ENCODE results near the gene ADAMTS9.
"Not testable (repeated sequence)": the region's sequence is repeated elsewhere in the genome, so short reads cannot be mapped to it uniquely, and the experiment has no call there.

ADAMTS9 gene

GRCh38 chr3:64574194-64574593 is 113.6 kb downstream of the ADAMTS9 start:
- no peak for DNase-seq (ENCODE audit: low read depth)

- no peak for DNase-seq (ENCODE audit: low read depth)
These were observed 115.8 kb downstream of the ADAMTS9 start for GRCh38 chr3:64571982-64572381.

DNA sequence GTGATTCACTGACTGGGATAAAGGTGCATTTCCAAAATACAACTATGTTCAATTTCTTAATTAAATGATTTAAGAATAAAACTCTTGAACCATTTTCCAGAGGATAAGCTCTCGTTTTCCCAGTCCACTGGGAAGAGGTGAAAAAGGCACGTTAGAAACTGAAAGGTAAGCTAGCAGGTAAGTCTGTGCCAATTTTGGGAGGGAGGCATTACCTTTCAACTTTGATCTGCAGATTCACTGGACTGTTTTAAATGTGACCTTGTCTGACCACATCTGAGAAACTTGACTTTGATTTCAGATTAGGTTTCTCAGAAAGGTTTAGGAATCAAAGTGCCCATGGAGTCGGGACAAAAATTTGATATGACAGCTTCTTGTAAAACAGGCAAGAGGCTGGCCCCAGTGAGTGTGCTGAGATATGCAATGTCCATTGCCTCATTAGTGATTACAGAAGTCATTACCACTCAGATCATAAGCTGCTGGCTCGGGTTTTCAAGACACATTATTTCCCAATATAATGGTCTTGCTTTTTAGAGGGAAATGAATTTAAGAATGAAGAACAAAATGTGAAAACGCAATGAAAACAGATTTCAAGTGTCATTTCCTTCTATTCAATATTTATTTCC is 118.8 kb downstream of the ADAMTS9 start:
- no peak for DNase-seq (ENCODE audit: low read depth)

GRCh38 chr3:64566859-64567258 is 120.9 kb downstream of the ADAMTS9 start:
- no peak for DNase-seq (ENCODE audit: low read depth)

DNA sequence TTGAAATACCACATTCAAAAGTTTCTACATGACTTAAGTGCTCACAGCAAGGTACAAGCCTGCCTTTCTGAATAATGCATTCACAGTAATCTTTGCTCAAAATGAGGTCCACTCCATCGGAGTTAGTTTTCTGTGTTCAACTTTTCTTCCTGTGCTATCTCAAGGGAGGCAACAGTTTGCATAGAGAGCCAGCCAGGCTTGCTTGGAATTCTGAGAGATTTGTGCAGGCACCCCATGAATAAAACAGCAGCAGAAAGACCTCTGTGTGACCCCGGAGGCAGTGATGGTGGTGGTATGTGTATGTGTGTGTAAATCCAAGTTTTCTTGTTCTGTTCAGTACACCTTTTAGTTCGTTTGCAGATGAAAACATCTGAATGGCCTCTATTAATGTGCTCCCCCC is 124.0 kb downstream of the ADAMTS9 start:
- no peak for DNase-seq (ENCODE audit: low read depth)

DNA sequence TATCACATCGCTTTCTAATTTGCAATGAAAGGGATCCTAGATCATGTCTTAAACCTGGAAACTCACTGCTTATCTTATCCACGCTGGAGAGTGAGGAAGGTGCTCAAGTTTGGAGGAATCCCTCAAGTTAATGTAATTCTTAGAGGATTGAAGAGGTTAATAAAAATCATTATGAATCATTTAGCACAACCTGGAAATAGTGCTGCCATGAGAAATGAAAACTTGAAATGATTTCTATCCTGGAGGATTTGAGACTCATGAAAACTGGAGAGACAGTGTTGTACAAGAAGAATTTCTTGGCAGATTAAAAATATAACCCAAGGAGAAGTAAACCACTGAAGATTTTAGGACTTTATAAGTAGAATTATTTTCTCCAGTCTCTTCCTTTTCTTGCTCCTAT is 125.9 kb downstream of the ADAMTS9 start:
- no peak for DNase-seq (ENCODE audit: low read depth)

GRCh38 chr3:64561325-64561843 is 126.4 kb downstream of the ADAMTS9 start:
- no peak for DNase-seq (ENCODE audit: low read depth)

- no peak for DNase-seq (ENCODE audit: low read depth)
These were observed 127.0 kb downstream of the ADAMTS9 start for GRCh38 chr3:64560791-64561190.

- DNase-seq (ENCODE audit: low read depth) = no peak
These were observed 128.2 kb downstream of the ADAMTS9 start for GRCh38 chr3:64559588-64559987.

DNA sequence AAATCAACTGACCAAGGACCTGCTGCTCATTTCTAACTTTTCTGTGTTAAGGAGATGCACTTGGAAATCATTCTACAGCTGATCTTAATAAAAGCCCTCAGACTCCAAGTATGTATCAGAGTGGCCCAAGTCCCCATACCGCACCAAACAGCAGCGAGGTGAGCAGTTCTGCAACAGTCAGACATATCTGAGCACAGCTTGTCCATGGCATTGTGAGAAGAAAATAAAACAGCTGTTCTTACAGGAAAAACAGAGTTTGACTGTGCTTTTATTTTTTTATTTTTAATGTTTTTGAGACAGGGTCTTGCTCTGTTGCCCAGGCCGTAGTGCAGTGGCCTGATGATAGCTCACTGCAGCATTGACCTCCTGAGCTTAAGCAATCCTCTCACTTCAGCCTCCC is 131.8 kb downstream of the ADAMTS9 start:
- DNase-seq (ENCODE audit: low read depth) = no peak

DNA sequence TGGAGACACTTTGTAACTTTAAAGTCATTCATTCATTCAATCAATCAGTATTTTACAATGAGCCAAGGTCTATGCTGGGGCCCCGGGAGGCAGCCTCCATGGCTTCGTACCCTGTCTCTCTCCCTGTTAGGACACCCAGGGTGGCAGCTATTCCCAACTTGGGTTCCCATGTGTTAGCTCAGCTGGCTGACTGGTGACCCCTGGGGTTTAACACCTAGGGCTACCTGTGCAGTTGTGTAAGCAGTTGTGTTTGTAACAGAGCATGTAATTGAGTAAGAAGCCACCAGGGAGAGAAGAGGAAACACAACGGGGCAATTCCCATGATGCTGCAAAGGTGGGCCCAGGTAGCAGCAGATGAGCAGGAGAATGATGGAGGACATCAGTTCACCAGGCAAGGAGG is 132.4 kb downstream of the ADAMTS9 start:
- no peak for DNase-seq (ENCODE audit: low read depth)

GRCh38 chr3:64554096-64554920 is 133.5 kb downstream of the ADAMTS9 start:
- DNase-seq (ENCODE audit: low read depth) = no peak

GRCh38 chr3:64552966-64553365 is 134.8 kb downstream of the ADAMTS9 start:
- no peak for DNase-seq (ENCODE audit: low read depth)

DNA sequence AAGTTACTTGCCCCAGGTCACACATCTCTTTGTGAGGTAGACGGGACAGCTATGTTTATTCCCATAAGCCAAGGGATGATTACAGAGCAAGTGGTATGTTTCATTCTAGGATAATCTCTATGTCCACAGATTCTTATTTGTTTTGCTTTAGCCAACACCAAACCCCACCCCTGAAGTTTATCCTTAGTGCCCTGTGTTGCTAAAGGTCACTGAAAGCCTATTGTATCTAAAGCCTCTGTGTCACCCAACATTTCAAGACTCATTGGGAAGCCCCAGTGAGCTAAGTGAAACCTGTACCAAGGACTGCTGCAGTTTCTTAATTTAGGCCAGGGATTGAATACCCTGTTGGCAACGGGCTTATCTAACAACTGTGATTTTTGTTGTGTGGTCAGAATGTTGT is 135.6 kb downstream of the ADAMTS9 start:
- no peak for DNase-seq (ENCODE audit: low read depth)

DNA sequence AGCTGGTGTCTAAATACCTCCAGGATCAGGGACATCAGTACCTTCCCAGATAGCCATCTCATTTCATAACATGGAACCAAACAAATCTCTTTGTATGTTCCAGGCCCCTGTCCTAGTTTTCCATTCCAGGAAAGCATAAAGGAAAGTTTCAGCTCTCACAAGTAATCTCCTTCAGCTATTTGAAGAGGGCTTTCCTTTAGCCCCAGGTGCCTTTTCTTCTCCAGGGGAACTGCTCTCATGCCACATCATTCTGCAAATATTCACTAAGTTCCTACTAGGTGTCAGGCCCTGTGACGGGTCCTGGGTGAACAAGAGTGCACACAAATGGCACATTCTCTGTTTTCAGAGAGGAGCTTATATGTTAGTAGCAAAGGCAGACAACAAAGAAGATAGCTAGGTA is 136.1 kb downstream of the ADAMTS9 start:
- no peak for DNase-seq (ENCODE audit: low read depth)

GRCh38 chr3:64550745-64551144 is 137.1 kb downstream of the ADAMTS9 start:
- DNase-seq (ENCODE audit: low read depth) = no peak

- DNase-seq (ENCODE audit: low read depth) = no peak
These were observed 137.9 kb downstream of the ADAMTS9 start for GRCh38 chr3:64549869-64550268.

DNA sequence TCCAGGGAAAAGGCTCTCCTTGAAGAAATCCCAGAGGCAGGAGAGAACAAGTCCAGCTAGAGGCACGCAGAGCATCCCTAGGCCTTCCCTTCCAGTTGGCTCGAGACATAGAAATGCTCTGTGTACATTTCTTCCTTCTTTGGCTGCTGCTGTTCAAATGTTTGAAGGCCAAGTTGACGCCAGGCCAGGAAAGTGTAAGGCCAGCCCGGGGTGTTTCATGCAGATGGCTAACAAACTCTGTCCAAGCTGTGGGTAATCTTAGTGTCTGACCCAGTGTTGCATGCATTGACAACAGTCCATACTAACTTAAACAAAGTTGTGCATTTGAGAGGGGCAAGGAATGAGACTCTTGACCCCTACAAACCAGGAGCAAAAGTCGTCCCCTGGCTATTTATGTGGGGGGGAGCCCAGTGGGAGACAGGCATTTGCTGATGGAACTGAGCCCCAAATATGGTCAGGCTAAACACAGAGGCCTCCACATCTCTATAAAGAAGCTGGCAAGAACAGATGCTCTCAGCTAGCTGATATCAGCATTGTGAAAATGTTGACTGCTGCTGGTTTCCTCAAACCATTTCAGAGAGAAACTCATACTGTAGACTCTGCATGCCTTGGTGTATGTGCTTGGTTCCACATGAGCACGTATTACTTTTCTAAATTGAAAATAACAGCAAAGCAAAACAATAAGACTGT is 139.5 kb downstream of the ADAMTS9 start:
- DNase-seq (ENCODE audit: low read depth) = no peak

- DNase-seq (ENCODE audit: low read depth) = no peak
These were observed 140.9 kb downstream of the ADAMTS9 start for GRCh38 chr3:64546856-64547255.

DNA sequence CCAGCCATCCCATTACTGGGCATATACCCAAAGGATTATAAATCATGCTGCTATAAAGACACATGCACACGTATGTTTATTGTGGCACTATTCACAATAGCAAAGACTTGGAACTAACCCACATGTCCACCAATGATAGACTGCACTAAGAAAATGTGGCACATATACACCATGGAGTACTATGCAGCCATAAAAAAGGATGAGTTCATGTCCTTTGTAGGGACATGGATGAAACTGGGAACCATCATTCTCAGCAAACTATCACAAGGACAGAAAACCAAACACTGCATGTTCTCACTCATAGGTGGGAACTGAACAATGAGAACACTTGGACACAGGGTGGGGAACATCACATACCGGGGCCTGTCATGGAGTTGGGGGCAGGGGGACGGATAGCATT is 142.6 kb downstream of the ADAMTS9 start:
- DNase-seq (ENCODE audit: low read depth) = not testable (repeated sequence)

DNA sequence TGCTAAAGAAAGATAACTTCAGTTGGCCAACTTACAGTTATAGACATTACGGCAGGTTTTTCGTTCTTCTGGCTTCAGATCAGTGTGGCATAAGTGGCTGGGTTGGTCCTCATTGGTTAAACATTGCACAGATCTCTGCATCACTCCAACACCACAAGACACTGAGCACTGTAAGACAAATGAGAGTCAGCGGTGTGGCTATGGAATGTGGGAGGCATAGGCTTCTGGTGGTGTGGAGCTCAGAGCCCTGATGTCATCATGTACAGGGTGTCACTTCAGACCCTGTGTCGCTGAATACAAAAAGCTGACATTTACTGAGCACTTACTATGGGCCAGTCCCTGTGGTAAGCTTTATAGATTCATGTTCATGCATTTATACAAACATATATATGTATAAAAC is 146.0 kb downstream of the ADAMTS9 start:
- no peak for DNase-seq (ENCODE audit: low read depth)

- no peak for DNase-seq (ENCODE audit: low read depth)
These were observed 148.2 kb downstream of the ADAMTS9 start for GRCh38 chr3:64539451-64540196.

All from activated T-cell treated with anti-CD3 and anti-CD28 coated beads for 48 hours (primary cell).